Thyroid gland (tissue), 4 donors: ENCODE results near the gene C20orf144. TPM values are rescaled to one million over a fixed set of nuclear protein-coding genes. Genes with fewer than 3 reads are reported as not detected.

Source experiments
- DNase-seq, 2 donors: peaks; one replicate each; pipeline ENCODE4 v3.0.0-alpha.2; 2019
- H3K27ac ChIP-seq, 3 donors: fragments of 200-600 bp; sonication (generic); 1 replicate in 2 of 3; 2 replicates in 1 of 3; pipeline ENCODE4 v1.5.1; 2016 to 2019; ENCODE audit warnings: mild to moderate bottlenecking in 1 of 3, moderate library complexity in 1 of 3
- H3K27me3 ChIP-seq: fragments of 200-600 bp; sonication (generic); one replicate; pipeline ENCODE4 v1.5.1; 2019
- H3K36me3 ChIP-seq, 2 donors: fragments of 200-600 bp; sonication (generic); one replicate each; pipeline ENCODE4 v1.5.1; 2016 to 2019
- H3K4me1 ChIP-seq, 2 donors: fragments of 200-600 bp; sonication (generic); one replicate each; pipeline ENCODE4 v1.5.1; 2017 to 2019
- H3K4me3 ChIP-seq, 3 donors: fragments of 200-600 bp; sonication (generic); replicated peaks in 1 of 3; 1 replicate in 2 of 3; 2 replicates in 1 of 3; pipeline ENCODE4 v1.5.1; 2016; ENCODE audit warnings: mild to moderate bottlenecking in 1 of 3
- H3K9me3 ChIP-seq: fragments of 200-600 bp; sonication (generic); one replicate; pipeline ENCODE4 v1.5.1; 2017
- CTCF ChIP-seq, 6 experiments: fragments of 200-600 bp in 3 of 6; fragments of 450-650 bp in 3 of 6; sonication (generic) in 3 of 6; IDR thresholded peaks; one replicate each; pipeline ENCODE4 v1.5.1; 2016 to 2019; ENCODE audit warnings: antibody characterized with exemption in 6 of 6, mild to moderate bottlenecking in 2 of 6, inconsistent platforms in 1 of 6, moderate library complexity in 1 of 6
- POLR2A ChIP-seq, 2 donors: fragments of 450-650 bp; IDR thresholded peaks; one replicate each; pipeline ENCODE4 v1.6.1; 2017; ENCODE audit warnings: antibody characterized with exemption in 2 of 2, mild to moderate bottlenecking in 2 of 2, moderate library complexity in 1 of 2
- WGBS, 2 donors: methylation state at CpG; one replicate each; pipeline ENCODE4 v1.1.5; 2017; 5-methylcytosine and 5-hydroxymethylcytosine counted together
- intact Hi-C: fragments of 100-400 bp; cut with DNase I; formaldehyde crosslinking; loops from one replicate; pipeline ENCODE4 v1.15.1; 2023
- total RNA-seq, 4 donors: library from RNA; depleted of rRNA; stranded (reverse); fragments of >200 nt; gene quantifications; one replicate each; pipeline ENCODE4 v1.2.3, GENCODE V29; 2016

Gene C20orf144
- total RNA-seq, 4 donors from 2014 or later = 0.13 TPM; not detected in 3

GRCh38 chr20:33676652-33677645, 14.8 kb downstream of the C20orf144 start:
- TF ChIP-seq CTCF (IDR thresholded peaks at IDR 0.05) (no peak), POLR2A (IDR thresholded peaks at IDR 0.05) (no peak)
- 93 to 94% methylated on average over 21 to 25 of the region's 31 CpGs for WGBS, 2 donors

GRCh38 chr20:33677991-33678702, 16.0 kb downstream of the C20orf144 start:
- no peaks in the 10 kb centered on the region for H3K9me3 ChIP-seq
- TF ChIP-seq CTCF (IDR thresholded peaks at IDR 0.05) (no peak), POLR2A (IDR thresholded peaks at IDR 0.05) (no peak)
- DNase-seq = no peak
- no peaks in the 10 kb centered on the region for H3K36me3 ChIP-seq
- H3K4me1 ChIP-seq = peaks cover 7 to 13% of the 10 kb centered on the region in 2 donors
- WGBS, 2 donors = 87 to 95% methylated on average over 6 of the region's 15 CpGs
- intact Hi-C loops = loop anchor here (10.0 kb wide), 1 partner anchor 437 kb away; the partner anchor contains the start of gene EIF2S2
- H3K27me3 ChIP-seq = no peaks in the 10 kb centered on the region
- no peak overlapping the region for H3K4me3 ChIP-seq
- no peak overlapping the region for H3K27ac ChIP-seq

More at GRCh38 chr20:33676652-33677645, 14.8 kb downstream of the C20orf144 start:
- H3K4me1 ChIP-seq = peaks cover 17 to 22% of the 10 kb centered on the region in 2 donors
- no peak overlapping the region for H3K4me3 ChIP-seq
- H3K36me3 ChIP-seq = no peaks in the 10 kb centered on the region
- no peak for DNase-seq
- H3K27me3 ChIP-seq = no peaks in the 10 kb centered on the region
- intact Hi-C loops = loop anchor here (10.0 kb wide), 1 partner anchor 438 kb away; the partner anchor contains the start of gene EIF2S2
- no peak overlapping the region for H3K27ac ChIP-seq
- H3K9me3 ChIP-seq = no peaks in the 10 kb centered on the region

GRCh38 chr20:33679758-33680485, 17.8 kb downstream of the C20orf144 start:
- H3K4me1 ChIP-seq = peaks cover 0 to 4% of the 10 kb centered on the region in 2 donors
- H3K9me3 ChIP-seq = no peaks in the 10 kb centered on the region
- no peak overlapping the region for H3K27ac ChIP-seq
- DNase-seq = no peak
- no peaks in the 10 kb centered on the region for H3K27me3 ChIP-seq
- TF ChIP-seq POLR2A (IDR thresholded peaks at IDR 0.05) (no peak), CTCF (IDR thresholded peaks at IDR 0.05) (no peak)
- 86 to 92% methylated on average over 9 to 17 of the region's 20 CpGs for WGBS, 2 donors
- H3K36me3 ChIP-seq = no peaks in the 10 kb centered on the region
- intact Hi-C loops = loop anchor here (10.0 kb wide), 1 partner anchor 435 kb away; the partner anchor contains the start of gene EIF2S2
- H3K4me3 ChIP-seq = no peak overlapping the region

GRCh38 chr20:33680686-33681085, 18.6 kb downstream of the C20orf144 start:
- Histone ChIP-seq H3K4me1 (peaks cover 0 to 7% of the 10 kb centered on the region in 2 donors), H3K4me3 (no peak overlapping the region), H3K27ac (no peak overlapping the region), H3K9me3 (no peaks in the 10 kb centered on the region), H3K36me3 (no peaks in the 10 kb centered on the region), H3K27me3 (no peaks in the 10 kb centered on the region)
- intact Hi-C loops = no loop called here
- no peak for TF ChIP-seq CTCF (IDR thresholded peaks at IDR 0.05)
- no peak for TF ChIP-seq POLR2A (IDR thresholded peaks at IDR 0.05)
- DNase-seq = no peak
- whole genome bisulfite sequencing, 2 donors = 92 to 93% methylated on average over 2 of the region's 2 CpGs
